HG03060 (cell line): ENCODE results near the gene RTP5.
"Not testable (repeated sequence)": the region's sequence is repeated elsewhere in the genome, so short reads cannot be mapped to it uniquely, and the experiment has no call there.

Experiments used
- ATAC-seq: cut with Tn5 transposase; IDR thresholded peaks from one replicate; pipeline ENCODE4 v1.9.1; 2021; ENCODE audit warnings: low read depth, moderate number of reproducible peaks; ENCODE audit not compliant: unreplicated experiment

The RTP5 gene

DNA sequence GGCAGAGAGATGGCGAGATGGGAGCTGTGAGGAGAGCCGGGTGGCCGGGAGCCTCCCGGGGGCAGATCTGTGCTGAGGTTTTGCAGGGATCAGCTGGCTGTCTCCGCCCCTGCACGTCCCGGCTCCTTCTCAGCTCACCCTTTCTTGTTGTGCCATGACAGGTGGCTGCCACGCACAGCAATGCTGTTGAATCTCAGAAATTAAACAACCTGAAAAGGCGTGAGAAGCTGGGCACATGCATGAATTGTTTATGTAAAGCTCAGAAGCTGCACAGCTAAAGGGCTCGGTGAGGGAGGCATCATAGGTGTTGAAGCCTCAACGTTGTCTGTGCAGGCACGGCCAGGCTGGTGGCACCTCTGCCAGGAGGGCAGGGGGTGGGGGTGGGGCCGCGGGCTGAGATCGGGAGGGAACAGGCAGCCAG lies 858 bp upstream of the RTP5 start:
- ATAC-seq, result no peak

- ATAC-seq, result no peak
Measured at GRCh38 chr2:241870081-241870541, 582 bp downstream of the RTP5 start.

DNA sequence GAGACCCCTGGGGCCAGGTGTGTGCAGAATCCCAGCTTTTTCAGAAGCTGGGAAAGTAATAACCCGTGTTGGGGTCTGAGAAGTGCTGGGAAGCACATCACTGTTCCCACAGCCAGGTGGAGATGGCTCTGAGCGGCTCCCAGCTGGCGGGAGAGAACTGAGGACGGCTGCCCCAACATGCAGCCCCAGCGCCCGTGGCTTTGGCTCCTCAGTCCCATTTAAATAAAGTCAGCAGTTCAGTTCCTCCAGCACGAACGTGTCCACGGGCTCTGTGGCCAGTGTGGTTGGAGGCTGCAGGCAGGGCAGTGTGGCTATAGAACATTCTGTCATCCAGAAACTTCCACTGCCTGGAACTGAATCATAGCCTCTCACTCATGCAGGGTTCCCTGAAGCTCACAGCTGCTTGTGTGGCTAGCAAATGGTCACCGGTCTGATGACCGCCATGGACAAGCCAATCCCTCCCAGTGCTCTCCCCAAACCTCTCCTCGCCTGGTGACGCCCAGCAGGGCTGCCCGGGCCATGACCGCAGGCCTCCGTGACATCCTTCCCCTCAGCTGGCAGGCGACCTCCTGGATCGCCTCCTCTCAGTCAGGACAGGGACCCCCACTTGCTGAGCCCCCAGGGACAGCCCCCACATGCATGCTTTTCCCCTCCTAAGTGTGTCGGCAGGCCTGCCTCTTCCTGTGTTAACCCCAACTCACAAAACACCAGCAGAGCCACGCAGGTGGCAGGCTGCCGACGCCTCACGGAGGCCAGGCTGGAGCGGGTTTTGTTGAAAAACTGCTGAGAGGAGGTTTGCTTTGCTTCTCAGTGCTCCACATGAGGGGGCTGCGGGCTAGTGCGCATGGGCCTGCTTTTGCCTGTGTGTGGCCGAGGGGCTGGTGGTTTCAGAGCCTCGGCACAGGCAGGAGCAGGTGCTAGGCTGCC lies 1.3 kb downstream of the RTP5 start:
- no peak for ATAC-seq

DNA sequence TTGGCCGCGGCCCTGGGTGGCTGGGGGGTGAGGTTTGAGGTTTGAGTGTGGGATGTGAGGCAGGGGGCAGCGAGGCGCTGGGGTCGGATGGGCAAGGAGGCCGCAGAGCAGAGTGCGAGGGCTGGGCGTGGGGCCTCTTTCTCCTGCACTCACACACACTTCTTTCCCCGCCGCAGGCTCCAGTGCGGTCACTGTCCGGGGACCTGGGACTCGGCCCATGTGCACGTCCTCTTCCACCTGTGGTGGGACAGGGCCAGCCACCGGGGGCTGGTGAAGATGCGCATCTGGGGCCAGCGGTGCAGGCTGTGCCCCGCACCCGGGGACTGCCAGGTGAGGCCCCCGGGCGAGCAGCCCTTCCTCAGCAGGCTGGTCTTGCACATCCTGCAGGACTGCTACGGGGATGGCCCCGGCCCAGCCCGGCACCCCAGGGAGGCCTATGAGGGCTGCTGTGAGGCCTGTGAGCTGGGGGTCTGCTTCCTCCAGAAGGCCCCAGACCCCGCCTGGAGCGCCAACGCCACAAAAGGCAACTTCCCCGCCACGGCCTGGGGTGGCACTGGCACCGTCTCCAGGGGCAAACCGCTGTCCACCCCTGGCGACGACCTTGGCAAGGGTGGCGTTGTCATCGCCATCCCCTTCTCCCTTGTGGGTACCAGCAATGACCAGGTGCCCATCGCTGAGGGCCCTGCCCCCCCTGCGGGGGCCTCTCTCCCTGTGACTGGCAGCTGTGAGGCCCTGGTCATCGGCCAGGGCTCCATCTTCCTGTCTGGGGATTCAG lies 2.2 kb downstream of the RTP5 start:
- no peak for ATAC-seq

- ATAC-seq, result no peak
Measured at GRCh38 chr2:241872313-241872642, 2.7 kb downstream of the RTP5 start.

GRCh38 chr2:241873081-241873802 lies 3.7 kb downstream of the RTP5 start:
- no peak for ATAC-seq

GRCh38 chr2:241873803-241874110 lies 4.2 kb downstream of the RTP5 start:
- no peak for ATAC-seq

GRCh38 chr2:241874277-241874925 lies 4.9 kb downstream of the RTP5 start:
- ATAC-seq, result no peak

DNA sequence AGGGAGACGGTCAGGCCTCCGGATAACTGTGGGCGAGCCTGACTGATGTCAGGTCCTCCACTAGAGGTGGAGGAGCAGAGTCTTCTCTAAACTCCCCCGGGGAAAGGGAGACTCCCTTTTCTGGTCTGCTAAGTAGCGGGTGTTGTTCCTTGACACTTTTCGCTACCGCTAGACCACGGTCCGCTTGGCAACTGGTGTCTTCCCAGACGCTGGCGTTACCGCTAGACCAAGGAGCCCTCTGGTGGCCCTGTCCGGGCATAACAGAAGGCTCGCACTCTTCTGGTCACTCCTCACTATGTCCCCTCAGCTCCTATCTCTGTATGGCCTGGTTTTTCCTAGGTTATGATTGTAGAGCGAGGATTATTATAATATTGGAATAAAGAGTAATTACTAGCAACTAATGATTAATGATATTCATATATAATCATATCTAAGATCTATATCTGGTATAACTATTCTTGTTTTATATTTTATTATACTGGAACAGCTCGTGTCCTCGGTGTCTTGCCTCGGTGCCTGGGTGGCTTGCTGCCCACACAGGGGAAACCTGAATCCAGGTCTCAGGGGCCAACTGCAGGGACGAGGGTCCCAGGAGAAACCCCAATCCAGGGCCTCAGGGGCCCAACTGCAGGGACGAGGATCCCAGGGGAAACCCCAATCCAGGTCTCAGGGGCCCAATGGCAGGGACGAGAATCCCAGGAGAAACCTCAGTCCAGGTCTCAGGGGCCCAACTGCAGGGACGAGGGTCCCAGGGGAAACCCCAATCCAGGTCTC lies 6.4 kb downstream of the RTP5 start:
- ATAC-seq, result not testable (repeated sequence)

- ATAC-seq, result no peak
Measured at GRCh38 chr2:241876528-241877196, 7.1 kb downstream of the RTP5 start.

DNA sequence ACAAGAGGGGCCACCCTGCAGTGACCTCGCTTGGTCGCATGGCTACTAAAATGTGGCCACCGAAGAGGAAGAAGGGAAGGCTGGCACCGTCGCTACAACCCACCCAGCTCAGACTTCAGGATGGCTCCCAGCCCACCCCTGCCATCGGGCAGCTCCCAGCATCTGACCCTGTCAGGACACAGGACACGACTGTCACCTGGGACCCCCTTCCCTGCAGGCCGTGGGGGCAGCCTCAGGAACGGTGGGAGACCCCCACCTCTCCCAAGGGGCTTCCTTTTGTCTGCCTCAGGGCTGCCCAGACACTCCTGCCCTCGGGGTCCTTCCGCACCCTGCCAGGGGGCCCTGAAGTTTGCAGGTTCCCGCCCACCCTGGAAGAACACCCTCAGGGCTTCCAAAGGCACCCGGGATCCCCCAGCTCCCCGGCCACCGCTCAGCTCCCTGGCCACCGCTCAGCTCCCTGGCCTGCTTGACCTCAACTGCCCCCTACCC lies 7.7 kb downstream of the RTP5 start:
- ATAC-seq, result no peak

- ATAC-seq, result no peak
Measured at GRCh38 chr2:241877989-241878970, 8.8 kb downstream of the RTP5 start.

GRCh38 chr2:241879326-241879725 lies 9.8 kb downstream of the RTP5 start:
- no peak for ATAC-seq

GRCh38 chr2:241880311-241881073 lies 11.0 kb downstream of the RTP5 start:
- ATAC-seq, result no peak

GRCh38 chr2:241882091-241882625 lies 12.6 kb downstream of the RTP5 start:
- peak; percentile 47 for ATAC-seq

GRCh38 chr2:241884951-241885290 lies 15.4 kb downstream of the RTP5 start:
- ATAC-seq, result no peak

GRCh38 chr2:241885291-241885945 lies 15.9 kb downstream of the RTP5 start:
- ATAC-seq, result no peak
